Panc1 (cell line): ENCODE results near the gene TBC1D24. TPM values are rescaled to one million over a fixed set of nuclear protein-coding genes. Genes with fewer than 3 reads are reported as not detected.

Source experiments
- ATAC-seq: fragments of 200-7000 bp; cut with Tn5 transposase; 2 replicates; pipeline ENCODE4 v1.9.1; 2020; ENCODE audit warnings: mild to moderate bottlenecking, moderate library complexity
- BruUV-seq: library from RNA; stranded (reverse); fragments of 400-500 nt; replicated peaks from 2 replicates; lab custom pipeline; 2021; lab: Mats Ljungman, UMichigan
- CTCF ChIA-PET: fragments of 300-600 bp; sonication (Branson Sonifier 250); formaldehyde crosslinking; loops from one replicate; lab custom pipeline; 2022; ENCODE audit warnings: antibody characterized with exemption; lab: Charles Lee
- POLR2A ChIA-PET: fragments of 300-600 bp; sonication (Branson Sonifier 250); formaldehyde crosslinking; loops from one replicate; lab custom pipeline; 2022; ENCODE audit warnings: antibody characterized with exemption; lab: Charles Lee
- DNase-seq: peaks from one replicate; pipeline ENCODE4 v3.0.0-alpha.2; 2010; ENCODE audit warnings: low read depth, low spot score
- H3K27ac ChIP-seq: 2 replicates; pipeline ENCODE4 v1.5.1; 2011; ENCODE audit warnings: mild to moderate bottlenecking, low read length, inconsistent platforms
- H3K27me3 ChIP-seq: fragments of 200-500 bp; sonication (Bioruptor generic); 2 replicates; pipeline ENCODE4 v1.6.0; 2014; ENCODE audit warnings: low read length, inconsistent platforms; ENCODE audit not compliant: control insufficient read depth, insufficient read depth
- H3K36me3 ChIP-seq: fragments of 200-500 bp; sonication (Bioruptor generic); 2 replicates; pipeline ENCODE4 v1.5.1; 2014; ENCODE audit warnings: inconsistent platforms, mild to moderate bottlenecking, low read length, moderate library complexity; ENCODE audit not compliant: control insufficient read depth, insufficient read depth
- H3K4me1 ChIP-seq: 2 replicates; pipeline ENCODE4 v1.5.1; 2011; ENCODE audit warnings: inconsistent platforms, mild to moderate bottlenecking, low read length, moderate library complexity; ENCODE audit not compliant: control insufficient read depth, insufficient read depth
- H3K4me3 ChIP-seq, 2 experiments: 2 replicates each; pipeline ENCODE4 v1.5.1; 2011 to 2012; ENCODE audit warnings: low read depth in 2 of 2, low read length in 2 of 2, mild to moderate bottlenecking in 2 of 2, inconsistent platforms in 1 of 2, moderate library complexity in 1 of 2
- H3K9me3 ChIP-seq: fragments of 200-500 bp; sonication (Bioruptor generic); 2 replicates; pipeline ENCODE4 v1.5.1; 2014; ENCODE audit warnings: low read depth, mild to moderate bottlenecking, inconsistent platforms, low read length, moderate library complexity; ENCODE audit not compliant: control insufficient read depth, insufficient read depth
- POLR2AphosphoS5 ChIP-seq: IDR thresholded peaks from 2 replicates; pipeline ENCODE4 v1.6.1; 2012; ENCODE audit warnings: mild to moderate bottlenecking, low read depth, low read length, moderate library complexity
- SIN3A ChIP-seq: IDR thresholded peaks from 2 replicates; pipeline ENCODE4 v1.6.1; 2012; ENCODE audit warnings: low read depth, mild to moderate bottlenecking, low read length, moderate library complexity, borderline replicate concordance; ENCODE audit not compliant: insufficient read depth
- TCF7L2 ChIP-seq: IDR thresholded peaks from 2 replicates; pipeline ENCODE4 v1.6.1; 2011; ENCODE audit warnings: mild to moderate bottlenecking, low read depth, low read length, inconsistent platforms
- in situ Hi-C: cut with HindIII; loops from 2 replicates; pipeline ENCODE4 v1.10.0; 2016; ENCODE audit warnings: low sequenced_read_pairs, low pct_unique_long_range_greater_than_20kb
- intact Hi-C: fragments of 100-400 bp; cut with micrococcal nuclease; formaldehyde crosslinking; loops from one replicate; pipeline ENCODE4 v1.10.0; 2022; ENCODE audit not compliant: unreplicated experiment
- total RNA-seq: library from RNA; stranded (reverse); gene quantifications from one replicate; pipeline ENCODE4 v1.2.1, GENCODE V29; 2021; ENCODE audit not compliant: unreplicated experiment
- TF ChIP-seq, protein P1 (sequence below), 2 experiments: IDR thresholded peaks; 2 replicates each; pipeline ENCODE4 v1.6.1; 2011 to 2012; ENCODE audit warnings: low read depth in 2 of 2, control low read depth in 1 of 2, low read length in 1 of 2, mild to moderate bottlenecking in 1 of 2, moderate library complexity in 1 of 2; ENCODE audit not compliant: insufficient read depth in 1 of 2
- TF ChIP-seq, protein P2 (sequence below): fragments of 450-650 bp; IDR thresholded peaks from 2 replicates; pipeline ENCODE4 v1.5.1; 2017; ENCODE audit warnings: mild to moderate bottlenecking

The TBC1D24 gene
- total RNA-seq, 1 experiment from 2014 or later = 26.7 TPM

DNA sequence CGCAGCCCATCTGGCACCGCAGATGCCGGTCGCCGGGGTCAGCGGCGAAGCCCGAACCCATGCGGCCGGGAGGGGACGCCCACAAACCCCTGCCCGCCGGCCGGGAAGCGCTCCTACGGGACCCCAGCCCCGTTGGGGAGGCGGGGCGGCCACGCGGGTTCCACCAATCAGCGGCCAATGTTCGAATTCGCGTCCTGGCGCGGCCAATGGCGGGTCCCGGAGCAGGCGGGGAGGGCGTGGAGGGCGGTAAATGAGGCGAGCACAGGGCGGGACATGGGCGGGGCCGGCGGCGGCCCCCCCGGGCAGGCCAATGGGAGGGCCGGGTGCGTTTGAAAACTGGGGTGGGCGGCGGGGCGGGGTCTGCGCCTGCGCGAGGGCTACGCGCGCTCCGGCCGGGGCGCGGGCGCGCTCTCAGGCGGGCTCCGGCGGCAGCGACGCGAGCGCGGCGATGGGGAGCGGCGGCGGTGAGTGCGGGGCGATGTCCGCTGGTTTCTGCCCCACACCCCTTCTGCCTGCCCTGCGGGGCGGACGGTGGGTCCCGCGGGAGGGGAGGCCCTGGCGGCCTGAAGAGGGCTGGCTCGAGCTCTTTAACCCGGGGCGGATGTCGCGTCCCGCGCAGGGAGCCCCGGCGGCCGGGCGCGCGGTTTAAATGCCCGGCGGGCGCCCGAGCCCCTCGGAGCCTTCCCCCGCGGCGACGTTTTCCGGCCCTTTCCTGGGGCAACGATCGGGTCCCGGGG is 45.7 kb upstream of the TBC1D24 start, which contains the start of gene CCNF:
Gene CCNF (plus strand): TSS at position 414 of the 737 bp plus-strand sequence. CDS start 35 bp downstream, at position 449.
- intact Hi-C loops (no loop called here), in situ Hi-C loops (no loop called here)
- H3K4me1 ChIP-seq = peaks cover 19% of the 10 kb centered on the region
- H3K9me3 ChIP-seq = no peaks in the 10 kb centered on the region
- H3K36me3 ChIP-seq = peaks cover 16% of the 10 kb centered on the region
- ChIA-PET POLR2A (interaction anchor here (0.6 to 0.7 kb wide), 4 partner anchors 9 to 166 kb away, joined by 3 to 23 read pairs (median 6); no protein-coding TSS in a partner anchor), CTCF (interaction anchor here (0.7 kb wide), 1 partner anchor 48 kb away, joined by 3 read pairs; no protein-coding TSS in a partner anchor)
- peak; percentile 94 for ATAC-seq
- TF ChIP-seq TCF7L2 = no peak
- TF ChIP-seq POLR2AphosphoS5 = peak; percentile 50
- TF ChIP-seq, protein P1, sequence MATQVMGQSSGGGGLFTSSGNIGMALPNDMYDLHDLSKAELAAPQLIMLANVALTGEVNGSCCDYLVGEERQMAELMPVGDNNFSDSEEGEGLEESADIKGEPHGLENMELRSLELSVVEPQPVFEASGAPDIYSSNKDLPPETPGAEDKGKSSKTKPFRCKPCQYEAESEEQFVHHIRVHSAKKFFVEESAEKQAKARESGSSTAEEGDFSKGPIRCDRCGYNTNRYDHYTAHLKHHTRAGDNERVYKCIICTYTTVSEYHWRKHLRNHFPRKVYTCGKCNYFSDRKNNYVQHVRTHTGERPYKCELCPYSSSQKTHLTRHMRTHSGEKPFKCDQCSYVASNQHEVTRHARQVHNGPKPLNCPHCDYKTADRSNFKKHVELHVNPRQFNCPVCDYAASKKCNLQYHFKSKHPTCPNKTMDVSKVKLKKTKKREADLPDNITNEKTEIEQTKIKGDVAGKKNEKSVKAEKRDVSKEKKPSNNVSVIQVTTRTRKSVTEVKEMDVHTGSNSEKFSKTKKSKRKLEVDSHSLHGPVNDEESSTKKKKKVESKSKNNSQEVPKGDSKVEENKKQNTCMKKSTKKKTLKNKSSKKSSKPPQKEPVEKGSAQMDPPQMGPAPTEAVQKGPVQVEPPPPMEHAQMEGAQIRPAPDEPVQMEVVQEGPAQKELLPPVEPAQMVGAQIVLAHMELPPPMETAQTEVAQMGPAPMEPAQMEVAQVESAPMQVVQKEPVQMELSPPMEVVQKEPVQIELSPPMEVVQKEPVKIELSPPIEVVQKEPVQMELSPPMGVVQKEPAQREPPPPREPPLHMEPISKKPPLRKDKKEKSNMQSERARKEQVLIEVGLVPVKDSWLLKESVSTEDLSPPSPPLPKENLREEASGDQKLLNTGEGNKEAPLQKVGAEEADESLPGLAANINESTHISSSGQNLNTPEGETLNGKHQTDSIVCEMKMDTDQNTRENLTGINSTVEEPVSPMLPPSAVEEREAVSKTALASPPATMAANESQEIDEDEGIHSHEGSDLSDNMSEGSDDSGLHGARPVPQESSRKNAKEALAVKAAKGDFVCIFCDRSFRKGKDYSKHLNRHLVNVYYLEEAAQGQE (IDR thresholded peaks at IDR 0.05; ENCODE audit: insufficient read depth in 1 of 2, low read depth in 2 of 2, low read length in 1 of 2) = no peak
- peak; percentile 90; the same call in 1 of the 2 replicates for TF ChIP-seq SIN3A
- TF ChIP-seq, protein P2, sequence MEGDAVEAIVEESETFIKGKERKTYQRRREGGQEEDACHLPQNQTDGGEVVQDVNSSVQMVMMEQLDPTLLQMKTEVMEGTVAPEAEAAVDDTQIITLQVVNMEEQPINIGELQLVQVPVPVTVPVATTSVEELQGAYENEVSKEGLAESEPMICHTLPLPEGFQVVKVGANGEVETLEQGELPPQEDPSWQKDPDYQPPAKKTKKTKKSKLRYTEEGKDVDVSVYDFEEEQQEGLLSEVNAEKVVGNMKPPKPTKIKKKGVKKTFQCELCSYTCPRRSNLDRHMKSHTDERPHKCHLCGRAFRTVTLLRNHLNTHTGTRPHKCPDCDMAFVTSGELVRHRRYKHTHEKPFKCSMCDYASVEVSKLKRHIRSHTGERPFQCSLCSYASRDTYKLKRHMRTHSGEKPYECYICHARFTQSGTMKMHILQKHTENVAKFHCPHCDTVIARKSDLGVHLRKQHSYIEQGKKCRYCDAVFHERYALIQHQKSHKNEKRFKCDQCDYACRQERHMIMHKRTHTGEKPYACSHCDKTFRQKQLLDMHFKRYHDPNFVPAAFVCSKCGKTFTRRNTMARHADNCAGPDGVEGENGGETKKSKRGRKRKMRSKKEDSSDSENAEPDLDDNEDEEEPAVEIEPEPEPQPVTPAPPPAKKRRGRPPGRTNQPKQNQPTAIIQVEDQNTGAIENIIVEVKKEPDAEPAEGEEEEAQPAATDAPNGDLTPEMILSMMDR = no peak
- no TSS peak for BruUV-seq
- DNase-seq = peak; percentile 72
- H3K27ac ChIP-seq = peak within 1 kb of the TSS; percentile 91
- H3K27me3 ChIP-seq = no peaks in the 10 kb centered on the region
- H3K4me3 ChIP-seq = peak within 1 kb of the TSS; percentile 76 to 80

GRCh38 chr16:2429771-2430663 is 44.9 kb upstream of the TBC1D24 start:
- DNase-seq = no peak

More at GRCh38 chr16:2429771-2430663, 44.9 kb upstream of the TBC1D24 start:
- POLR2A ChIA-PET = no interaction called here
- Histone ChIP-seq H3K9me3 (no peaks in the 10 kb centered on the region), H3K27ac (peak overlapping the region; percentile 89), H3K4me3 (peak overlapping the region; percentile 67 to 76), H3K27me3 (no peaks in the 10 kb centered on the region), H3K36me3 (peaks cover 16% of the 10 kb centered on the region), H3K4me1 (peaks cover 19% of the 10 kb centered on the region)
- BruUV-seq = no TSS peak
- CTCF ChIA-PET = no interaction called here
- peak; percentile 20 for ATAC-seq
- intact Hi-C loops (no loop called here), in situ Hi-C loops (no loop called here)
- TF ChIP-seq POLR2AphosphoS5 (no peak), SIN3A (peak; percentile 74; the same call in 1 of the 2 replicates)
- TF ChIP-seq, protein P2 = no peak
